Islet of Langerhans (tissue), 1 donor: ENCODE data around the gene FPR1.

Source experiments
- FAIRE-seq: peaks from one replicate; lab custom pipeline; 2011; peaks lifted over from hg19 to GRCh38; lab: Jason Lieb, UNC

Gene FPR1

DNA sequence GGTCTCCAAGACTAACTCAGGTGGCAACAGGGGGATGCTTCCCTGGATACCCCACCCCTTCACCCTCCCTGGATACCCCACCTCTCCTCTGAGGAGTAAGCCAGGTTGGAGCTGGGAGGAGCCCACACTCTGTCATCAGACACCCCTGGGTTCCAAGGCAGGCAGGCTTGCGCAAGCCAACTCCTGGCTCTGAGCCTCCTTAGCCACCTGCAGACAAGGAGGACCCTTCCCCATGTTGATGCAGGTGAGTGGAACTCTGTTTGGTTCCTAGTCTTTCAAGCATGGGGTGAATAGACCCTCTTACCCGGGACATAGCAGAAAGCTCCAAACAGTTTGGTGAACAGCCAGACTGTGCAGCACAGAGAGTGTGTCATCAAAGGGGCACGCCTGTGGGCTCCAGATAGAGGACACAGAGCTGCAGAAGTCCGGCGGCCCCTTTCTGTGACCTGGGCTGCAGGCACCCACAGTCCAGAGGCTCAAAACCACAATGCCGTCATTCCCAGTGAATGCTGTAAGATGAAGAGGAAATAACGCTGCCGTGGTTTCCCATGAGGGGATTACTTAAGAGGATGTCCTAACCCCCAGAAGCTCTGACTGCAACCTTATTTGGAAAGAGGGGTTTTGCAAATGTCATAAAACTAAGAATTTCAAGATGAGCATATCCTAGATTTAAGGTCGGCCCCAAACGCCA is 15.8 kb downstream of the FPR1 start:
- FAIRE-seq = no peak

DNA sequence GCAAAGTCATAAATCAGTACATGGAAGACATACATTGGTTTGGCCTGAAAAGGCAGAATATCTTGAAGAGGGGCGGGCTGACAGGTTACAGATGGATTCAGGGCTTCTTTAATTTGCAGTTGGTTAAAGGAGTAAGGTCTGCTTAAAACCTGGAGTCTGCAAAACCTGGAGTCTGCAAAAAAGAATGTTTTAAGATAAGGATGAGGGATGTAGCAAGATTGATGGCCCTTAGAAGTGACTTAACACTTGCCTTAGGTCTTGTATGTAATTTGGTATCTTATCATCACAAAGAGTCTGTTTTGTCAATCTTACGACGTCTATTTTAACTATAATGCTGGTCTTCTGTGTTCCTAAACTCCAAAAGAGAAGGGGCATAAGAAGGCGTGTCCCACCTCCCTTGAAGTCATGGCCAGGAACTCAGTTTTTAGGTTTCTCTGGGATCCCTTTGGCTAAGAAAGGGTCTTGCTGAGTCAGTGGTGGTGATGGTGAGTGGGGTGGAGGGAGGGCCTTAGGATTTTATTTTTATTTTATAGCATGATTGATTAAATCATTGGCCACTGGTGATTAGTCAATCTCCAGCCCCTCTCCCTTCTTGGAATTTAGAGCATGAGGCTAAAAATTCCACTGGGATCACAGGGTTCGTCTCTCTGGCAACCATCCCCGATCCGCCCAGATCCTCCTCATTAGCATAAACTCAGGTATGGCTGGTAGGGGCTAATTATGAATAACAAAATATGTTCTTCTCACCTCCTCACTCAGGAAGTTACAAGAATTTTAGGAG is 17.7 kb downstream of the FPR1 start:
- FAIRE-seq = no peak

DNA sequence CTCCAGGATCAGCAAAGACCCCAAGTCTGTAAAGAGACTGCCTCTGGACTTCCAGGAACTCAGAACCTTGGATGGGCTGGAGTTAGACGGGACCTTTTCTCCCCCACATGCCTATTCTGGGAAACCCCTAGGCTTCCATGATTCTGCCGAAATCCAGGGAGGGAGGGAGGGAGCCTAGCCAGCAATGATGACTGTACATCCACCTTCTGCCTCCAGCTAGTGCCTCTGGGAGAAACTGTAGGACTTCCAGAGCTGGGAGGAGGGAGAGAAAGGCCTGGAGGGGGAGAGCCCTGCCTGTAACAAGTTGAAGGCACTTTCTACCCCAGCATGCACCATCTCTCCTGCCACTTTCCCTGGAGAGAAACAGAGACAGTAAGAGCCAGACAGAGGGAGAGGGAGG is 21.9 kb downstream of the FPR1 start:
- no peak for FAIRE-seq

DNA sequence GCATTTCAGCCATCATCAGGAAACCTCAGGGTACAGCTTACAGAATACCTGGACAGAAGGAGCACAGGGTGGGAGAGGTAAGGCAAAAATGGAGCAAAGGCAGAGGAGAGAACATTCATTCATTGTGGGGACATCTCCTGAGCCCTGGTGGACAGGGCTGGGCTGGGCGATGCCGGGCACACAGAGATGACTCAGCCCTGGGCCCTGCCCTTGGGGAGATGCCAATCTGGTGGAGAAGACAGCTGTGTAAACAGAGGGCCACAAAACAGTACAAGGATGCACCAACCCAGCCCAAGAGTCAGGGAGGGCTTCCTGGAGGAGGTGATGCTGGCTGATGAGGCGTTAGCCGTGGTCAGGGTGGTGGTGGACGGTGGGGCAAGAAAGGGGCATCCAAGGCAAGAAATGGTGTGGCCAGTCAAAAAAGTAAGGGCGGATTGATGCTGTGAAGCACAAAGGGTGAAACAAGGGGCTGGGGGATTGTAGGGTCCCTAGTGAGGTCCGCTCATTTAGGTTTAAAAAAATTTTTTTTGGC is 24.3 kb downstream of the FPR1 start:
- FAIRE-seq = no peak

DNA sequence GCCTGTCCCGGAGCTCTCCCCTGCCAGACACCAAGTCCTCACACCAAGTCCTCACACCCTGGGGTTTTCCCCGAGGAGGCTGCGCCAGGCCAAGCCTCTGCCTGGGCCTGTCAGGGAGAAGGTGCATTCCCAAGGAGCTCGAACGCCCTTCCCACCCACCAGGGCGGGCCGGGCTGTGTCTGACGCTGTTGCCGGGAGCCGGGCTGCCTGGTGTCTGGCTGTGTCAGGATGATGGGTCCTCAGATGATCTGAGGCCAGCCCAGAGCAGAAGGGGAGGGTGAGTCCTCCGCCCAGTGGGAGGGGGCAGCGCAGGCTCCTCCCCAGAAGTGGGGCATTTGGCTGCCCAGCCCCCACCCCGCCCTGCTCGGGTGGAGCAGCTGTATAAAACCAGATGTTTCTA is 25.6 kb downstream of the FPR1 start:
- FAIRE-seq = no peak

DNA sequence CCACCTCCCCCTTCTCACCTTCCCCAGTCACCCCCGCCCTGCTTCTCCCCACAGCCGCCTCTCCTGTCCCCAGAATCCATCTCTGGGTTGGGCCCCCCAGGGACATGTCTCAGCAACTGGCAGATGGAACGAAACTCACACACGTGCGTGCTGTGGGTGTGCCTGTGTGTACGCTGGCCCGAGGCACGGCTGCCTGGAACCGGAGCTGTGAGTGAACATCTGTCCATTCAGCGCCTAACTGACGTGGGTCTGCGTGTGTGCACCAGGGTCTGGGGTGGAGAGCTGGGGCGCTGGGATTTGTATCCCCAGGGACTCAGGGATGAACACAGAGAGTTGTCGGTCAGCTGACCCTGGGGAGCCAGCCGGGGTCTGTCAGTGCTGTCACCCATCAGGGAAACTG is 27.1 kb downstream of the FPR1 start:
- no peak for FAIRE-seq

DNA sequence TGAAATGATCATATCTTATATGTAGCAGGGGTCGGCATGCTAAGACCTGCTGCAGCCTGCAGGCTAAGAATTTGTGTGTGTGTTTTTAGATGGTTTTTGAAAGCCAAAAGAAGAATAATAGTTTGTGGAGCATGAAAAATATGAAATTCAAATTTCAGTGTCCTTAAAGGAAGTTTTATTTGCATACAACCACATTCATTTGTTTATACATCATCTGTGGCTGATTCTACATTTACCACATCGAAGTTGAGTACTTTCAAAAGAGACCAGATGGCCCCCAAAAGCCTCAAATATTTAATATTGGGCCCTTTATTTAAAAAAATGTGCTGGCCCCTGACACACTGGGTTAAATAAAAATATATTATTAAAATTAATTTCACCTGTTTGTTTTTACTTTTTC is 29.2 kb downstream of the FPR1 start:
- no peak for FAIRE-seq

DNA sequence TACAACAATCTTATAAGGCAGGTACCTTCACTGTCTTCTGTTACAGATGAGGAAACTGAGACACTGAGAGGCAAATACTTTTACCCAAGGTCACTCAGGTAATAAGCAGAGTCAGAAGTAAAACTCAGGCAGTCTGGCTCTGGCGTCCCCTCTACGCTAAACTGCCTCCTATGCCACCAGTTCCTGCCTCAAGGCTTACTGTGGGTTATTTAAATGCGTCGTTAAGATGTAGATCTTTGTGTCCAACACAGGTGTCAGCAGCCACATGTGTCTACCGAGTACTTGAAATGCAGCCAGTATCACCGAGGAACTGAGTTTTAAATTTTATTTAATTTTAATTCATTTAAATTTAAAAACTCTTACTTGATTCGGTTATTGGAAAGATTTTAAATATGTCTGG is 29.8 kb downstream of the FPR1 start:
- FAIRE-seq = no peak

DNA sequence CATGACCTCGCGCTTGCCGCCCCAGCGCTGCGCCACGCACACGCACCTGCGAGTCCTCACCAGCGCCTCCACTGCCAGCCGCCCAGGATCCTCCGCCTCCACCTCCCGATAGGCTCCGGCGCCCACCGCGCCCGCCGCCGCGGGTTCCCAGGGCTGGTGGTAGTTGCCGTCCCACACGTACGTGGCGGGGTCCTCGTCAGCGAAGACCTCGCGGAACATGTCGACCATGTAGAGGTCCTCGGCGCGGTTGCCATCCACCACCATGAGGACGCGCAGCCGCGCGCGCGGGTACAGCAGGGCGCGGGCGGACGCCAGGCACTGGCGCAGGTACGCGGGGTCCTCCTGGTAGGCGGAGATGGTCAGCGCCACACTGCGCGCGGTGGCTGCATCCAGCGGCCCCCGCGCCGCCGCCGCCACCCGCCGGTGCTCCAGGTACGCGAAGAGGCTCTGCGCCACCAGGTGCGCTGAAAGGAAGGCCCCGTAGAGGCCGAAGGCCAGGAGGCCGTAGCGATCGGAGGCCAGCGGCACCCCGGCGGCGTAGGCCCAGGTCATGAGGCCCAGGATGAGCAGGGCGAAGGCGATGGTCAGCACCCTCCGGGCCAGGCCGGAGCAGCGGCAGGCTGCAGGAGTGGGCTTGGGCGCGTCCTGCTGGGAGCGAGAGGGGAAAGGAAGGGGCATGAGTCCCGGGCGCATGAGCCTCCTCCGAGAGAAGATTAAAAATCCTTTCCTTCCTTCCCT is 32.3 kb downstream of the FPR1 start:
- FAIRE-seq = no peak

DNA sequence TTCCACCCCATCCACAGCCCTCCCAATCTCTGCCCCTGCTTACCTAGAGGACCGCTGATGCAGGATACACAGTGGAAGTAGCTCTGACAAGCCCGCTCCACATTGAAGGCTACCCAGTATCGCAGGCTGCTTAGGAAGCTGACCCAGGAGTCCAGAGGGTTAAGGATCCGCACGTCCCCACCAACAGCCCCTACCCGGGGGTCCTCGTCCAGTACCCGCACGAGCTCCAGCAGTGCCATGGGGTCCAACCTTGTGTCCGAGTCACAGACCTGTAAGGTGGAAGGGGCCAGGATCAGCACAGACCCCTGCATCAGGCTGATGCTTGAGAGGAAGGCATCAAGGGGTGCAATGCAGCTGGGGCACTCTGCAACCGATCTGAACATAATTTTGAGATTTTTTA is 34.8 kb downstream of the FPR1 start:
- FAIRE-seq = no peak

DNA sequence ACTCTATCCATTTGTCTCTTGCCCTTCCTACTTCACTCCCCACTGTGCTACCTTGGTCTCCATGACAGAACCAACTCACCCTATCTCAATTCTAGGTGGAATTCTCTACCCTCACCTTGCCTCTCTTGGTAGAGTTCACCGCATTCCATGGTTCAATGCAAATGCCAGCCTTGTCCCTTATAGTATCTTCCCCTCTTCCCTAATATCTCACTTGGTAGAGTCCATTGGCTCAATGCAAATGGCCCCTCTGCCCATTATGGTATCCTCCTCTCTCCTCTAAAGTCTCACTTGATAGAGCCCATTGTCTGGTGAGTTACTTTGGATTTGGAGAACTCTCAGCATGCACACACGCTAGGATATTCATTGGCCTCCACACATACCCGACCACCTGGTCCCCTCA is 35.8 kb downstream of the FPR1 start:
- FAIRE-seq = no peak

DNA sequence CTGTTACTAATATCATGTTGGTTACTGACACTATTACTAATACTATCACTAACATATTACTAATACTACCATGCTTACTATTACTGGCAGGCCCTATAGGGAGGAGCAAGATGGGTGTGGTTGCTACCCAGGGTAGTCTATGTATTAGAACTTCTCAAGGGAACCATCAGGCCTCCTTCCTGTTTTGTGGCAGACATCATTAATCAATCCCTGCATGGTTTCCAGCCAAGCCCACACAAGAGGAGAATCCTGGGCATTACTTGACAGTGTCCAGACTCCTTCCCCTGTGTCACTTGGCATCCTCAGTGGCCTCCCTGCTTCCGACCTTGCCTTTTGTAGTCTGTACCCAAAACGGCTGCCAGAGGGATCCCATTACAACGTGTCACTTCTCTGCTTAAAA is 36.8 kb downstream of the FPR1 start:
- no peak for FAIRE-seq

DNA sequence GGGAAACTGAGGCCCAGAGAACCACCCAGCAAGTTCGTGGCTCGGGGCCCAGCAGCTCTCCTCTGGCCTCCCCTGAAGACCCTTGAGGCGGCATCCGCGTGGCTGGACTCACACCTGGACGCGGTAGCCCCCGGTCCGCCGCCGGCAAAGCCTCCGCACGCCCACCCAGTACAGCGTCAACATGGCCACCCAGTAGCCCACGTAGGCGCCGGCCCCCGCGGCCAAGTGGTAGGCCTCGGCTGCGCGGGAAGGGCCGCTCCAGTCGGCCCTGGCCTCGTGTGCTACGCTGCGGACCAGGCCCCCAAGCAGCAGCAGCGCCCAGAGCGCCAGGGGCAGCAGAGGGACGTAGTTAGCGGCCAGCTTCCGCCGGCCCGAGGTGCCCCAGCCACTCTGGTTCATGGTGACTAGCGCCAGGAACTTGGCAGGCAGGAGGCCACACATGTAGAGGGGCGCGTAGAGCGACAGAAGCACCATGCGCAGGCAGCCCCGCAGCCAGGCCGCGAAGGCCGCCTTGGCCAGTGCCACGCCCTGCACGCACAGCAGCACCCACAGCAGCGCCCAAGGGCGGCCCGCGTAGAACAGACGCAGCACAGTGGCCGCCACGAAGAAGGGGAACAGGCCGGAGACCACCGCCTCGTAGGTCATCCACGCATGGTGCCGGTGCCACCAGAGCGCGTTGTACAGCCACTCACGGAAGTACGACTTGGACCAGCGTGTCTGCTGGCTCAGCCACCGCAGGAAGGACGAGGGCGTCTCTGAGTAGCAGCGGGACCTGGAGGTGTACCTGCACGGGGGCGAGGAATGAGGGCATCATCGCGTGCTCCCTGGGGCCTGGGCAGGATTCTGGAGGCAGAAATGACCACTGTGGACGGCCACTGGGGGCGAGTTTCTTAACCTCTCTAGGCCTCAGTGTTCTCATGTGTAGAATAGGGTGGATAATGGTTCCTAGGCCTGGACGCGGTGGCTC is 38.1 kb downstream of the FPR1 start:
- FAIRE-seq = no peak

DNA sequence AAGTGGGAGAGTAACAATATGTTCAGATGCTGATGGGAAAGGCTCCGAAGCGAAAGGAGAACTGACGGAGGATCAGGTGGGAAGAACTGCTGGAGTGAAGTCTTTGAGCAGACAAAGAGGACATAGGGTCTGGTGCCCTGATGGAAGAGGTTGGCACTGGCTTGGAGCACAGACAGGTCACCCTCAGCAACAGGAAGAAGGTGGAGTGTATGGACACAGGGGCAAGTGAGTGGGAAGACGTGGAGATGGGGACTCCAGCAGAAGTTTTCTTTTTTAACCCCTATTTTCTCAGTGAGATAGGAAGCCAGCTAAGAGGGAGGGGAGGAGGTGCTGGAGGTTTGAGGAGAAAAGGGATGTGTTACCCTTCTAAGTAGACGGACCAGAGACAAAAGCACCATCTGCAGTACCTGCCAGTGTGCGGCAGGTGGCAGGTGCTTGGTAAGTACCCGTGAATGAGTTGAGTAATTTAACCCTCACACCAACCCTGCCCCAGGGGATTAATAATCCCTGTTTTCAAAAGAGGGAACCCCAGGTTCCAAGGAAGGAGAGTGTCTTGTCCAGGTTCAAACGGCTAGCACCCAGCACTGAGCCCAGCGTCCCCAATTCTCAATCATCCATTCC is 39.1 kb downstream of the FPR1 start:
- no peak for FAIRE-seq

DNA sequence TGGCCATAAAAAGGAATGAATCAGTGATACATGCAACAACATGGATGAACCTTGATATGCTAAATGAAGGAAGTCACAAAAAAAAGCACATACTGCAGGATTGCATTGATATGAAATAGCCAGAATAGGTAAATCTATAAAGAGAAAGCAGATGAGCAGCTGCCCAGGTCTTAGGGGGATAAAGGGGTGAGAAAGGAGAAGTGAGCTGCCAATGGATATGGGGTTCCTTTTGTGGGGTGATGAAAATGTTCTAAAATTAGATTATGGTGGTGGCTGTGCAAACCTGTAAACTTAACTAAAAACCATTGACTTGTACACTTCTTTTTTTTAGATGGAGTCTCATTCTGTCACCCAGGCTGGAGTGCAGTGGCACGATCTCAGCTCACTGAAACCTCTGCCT is 40.0 kb downstream of the FPR1 start:
- no peak for FAIRE-seq

DNA sequence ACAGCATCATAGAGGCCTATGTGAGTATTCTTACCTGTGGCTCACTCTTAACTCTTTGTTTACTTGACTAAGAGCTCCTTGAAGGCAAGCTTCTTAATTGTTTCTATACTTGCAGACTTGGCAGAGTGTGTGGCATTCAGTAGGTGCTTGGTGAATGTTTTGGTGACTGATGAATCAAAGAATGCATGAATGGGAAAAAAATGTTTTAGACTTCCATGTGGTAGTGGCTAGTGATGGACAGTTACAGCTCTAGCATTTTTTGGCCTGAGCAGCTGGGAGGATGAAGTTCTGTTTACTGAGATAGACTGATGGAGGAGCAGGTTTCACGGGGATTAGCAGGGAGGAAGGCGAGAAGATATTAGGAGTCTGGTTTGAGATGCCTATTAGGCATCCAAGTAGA is 41.5 kb downstream of the FPR1 start:
- no peak for FAIRE-seq

DNA sequence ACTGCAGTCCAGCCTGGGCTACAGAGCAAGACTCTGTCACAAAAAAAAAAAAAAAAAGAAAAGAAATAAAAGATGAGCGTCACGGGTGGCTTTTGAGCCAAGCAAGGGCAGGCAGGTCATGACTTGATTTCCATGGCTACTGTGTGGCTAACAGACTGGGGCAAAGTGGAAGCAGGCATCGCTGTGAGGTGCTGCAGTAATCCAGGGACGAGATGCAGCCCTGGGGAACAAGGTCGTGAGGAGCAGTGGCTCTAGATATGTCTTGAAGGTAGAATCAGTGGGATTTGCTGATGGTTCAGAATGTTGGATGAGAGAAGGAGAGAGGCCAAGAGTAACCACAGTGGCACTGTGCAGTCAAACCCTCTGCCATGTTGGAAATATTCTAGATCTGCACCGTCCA is 42.1 kb downstream of the FPR1 start:
- FAIRE-seq = no peak

DNA sequence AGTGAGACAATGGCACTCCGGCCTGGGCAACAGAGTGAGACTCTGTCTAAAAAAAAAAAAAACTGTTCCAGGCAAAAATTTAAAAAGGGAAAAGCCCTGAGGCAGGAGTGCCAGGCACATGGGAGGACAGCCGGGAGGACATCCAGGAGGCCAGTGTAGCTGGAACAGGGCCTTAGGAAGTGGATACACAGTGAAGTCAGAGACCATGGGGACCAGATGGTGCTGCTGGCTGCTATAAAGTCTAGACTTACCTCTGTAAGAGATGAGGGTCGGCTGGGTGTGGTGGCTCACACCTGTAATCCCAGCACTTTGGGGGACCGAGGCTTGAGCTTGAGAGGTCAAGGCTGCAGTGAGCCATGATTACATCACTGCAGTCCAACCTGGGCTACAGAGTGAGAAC is 42.9 kb downstream of the FPR1 start:
- FAIRE-seq = no peak

DNA sequence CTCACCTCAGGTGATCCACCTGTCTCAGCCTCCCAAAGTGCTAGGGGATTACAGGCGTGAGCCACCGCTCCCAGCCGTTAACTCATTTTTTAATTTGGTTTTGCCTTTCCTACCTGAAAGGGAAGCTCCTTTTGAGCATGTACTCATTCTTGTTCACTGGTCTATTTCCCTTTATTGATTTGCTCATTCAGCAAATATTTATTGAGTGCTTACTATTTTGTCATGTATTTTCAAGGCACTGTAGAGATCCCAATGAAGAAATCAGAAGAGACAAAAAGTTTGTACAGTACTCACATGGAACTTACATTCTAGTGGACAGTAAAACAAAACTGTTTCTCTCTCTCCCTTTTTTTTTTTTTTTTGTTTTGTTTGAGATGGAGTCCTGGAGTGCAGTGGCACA is 44.8 kb downstream of the FPR1 start:
- no peak for FAIRE-seq

DNA sequence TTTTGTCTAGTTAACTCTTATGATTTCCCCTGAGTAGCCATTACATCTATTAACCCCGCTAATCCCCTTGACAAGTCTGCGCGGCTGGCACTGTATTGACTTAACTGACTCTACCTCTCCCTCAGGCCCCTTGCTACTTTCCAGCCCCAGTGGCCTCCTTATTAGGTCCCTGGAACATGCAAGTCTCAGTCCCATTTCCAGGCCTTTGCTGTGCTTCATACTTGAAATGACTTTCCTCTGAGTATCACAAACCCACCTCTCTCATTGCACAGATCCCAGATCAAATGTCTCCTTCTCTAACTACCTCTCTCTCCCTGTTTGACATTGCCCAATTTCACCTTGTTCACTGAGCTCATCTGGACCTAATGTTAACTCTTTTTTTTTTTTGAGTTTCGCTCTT is 45.4 kb downstream of the FPR1 start:
- no peak for FAIRE-seq

DNA sequence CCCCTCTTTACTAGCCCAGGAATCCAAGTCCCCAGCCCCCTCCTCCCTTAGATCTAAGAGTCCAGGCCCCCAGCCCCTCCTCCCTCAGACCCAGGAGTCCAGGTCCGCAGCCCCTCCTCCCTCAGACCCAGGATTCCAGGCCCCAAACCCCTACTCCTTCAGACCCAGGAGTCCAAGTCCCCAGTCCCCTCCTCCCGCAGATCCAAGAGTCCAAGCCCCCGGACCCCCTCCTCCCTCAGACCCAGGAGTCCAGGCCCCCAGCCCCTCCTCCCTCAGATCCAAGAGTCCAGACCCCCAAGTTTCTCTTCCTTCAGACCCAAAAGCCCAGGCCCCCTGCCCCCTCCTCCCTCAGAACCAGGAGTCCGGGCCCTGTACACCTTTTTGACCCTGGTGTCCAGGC is 47.1 kb downstream of the FPR1 start:
- no peak for FAIRE-seq
